ENCODE results near the gene SPINK4. TPM values are rescaled to one million over a fixed set of nuclear protein-coding genes. Genes with fewer than 3 reads are reported as not detected.

Gene SPINK4
- total RNA-seq, 1 donor from 2014 or later, result not detected

DNA sequence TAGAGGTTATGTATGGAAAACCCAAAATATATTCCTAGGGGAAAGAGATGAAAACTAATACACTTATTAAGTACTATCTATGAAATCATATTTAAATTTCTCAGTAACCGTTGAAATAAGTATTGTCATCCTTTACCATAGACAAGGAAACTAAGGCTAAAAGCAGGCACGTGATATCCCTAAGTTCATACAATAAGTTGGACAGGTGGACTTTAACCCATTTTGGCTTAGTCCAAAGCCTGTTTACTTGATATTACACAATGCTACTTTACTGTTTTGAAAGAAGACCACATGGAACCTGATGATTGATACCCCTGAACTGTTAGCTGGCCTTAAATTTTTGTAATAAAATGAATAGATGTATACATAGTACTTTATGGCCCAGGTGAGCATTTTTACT, 53.8 kb downstream of the SPINK4 start:
- TF ChIP-seq, protein P1, sequence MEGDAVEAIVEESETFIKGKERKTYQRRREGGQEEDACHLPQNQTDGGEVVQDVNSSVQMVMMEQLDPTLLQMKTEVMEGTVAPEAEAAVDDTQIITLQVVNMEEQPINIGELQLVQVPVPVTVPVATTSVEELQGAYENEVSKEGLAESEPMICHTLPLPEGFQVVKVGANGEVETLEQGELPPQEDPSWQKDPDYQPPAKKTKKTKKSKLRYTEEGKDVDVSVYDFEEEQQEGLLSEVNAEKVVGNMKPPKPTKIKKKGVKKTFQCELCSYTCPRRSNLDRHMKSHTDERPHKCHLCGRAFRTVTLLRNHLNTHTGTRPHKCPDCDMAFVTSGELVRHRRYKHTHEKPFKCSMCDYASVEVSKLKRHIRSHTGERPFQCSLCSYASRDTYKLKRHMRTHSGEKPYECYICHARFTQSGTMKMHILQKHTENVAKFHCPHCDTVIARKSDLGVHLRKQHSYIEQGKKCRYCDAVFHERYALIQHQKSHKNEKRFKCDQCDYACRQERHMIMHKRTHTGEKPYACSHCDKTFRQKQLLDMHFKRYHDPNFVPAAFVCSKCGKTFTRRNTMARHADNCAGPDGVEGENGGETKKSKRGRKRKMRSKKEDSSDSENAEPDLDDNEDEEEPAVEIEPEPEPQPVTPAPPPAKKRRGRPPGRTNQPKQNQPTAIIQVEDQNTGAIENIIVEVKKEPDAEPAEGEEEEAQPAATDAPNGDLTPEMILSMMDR (conservative IDR thresholded peaks at IDR 0.05), result no peak
- no peaks in the 10 kb centered on the region for H3K9me3 Mint-ChIP-seq
- no peaks in the 10 kb centered on the region for H3K27me3 Mint-ChIP-seq (ENCODE audit: low read depth)
- H3K27ac Mint-ChIP-seq (ENCODE audit: unreplicated experiment), result no peak overlapping the region
- H3K4me3 Mint-ChIP-seq, result peak overlapping the region; percentile 11
- DNase-seq (ENCODE audit: low read depth, low spot score), result no peak
- peaks cover 28% of the 10 kb centered on the region for H3K4me1 Mint-ChIP-seq
- H3K36me3 Mint-ChIP-seq (ENCODE audit: low read depth), result peaks cover 11% of the 10 kb centered on the region

DNA sequence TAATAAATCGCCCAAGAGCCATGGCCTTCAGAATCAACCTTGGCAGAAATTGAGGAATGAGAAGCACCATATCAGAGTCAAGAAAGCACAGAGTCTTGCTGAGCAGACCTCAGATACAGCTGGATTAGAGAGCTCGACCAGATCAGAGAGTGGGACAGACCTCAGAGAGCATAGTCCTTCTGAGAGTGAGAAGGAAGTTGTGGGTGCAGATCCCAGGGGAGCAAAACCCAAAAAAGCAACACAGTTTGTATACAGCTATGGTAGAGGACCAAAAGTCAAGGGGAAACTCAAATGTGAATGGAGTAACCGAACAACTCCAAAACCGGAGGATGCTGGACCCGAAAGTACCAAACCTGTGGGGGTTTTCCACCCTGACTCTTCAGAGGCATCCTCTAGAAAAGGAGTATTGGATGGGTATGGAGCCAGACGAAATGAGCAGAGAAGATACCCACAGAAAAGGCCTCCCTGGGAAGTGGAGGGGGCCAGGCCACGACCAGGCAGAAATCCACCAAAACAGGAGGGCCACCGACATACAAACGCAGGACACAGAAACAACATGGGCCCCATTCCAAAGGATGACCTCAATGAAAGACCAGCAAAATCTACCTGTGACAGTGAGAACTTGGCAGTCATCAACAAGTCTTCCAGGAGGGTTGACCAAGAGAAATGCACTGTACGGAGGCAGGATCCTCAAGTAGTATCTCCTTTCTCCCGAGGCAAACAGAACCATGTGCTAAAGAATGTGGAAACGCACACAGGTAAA, 54.9 kb downstream of the SPINK4 start:
- H3K4me1 Mint-ChIP-seq, result peaks cover 28% of the 10 kb centered on the region
- no peak for DNase-seq (ENCODE audit: low read depth, low spot score)
- H3K4me3 Mint-ChIP-seq, result no peak overlapping the region
- H3K9me3 Mint-ChIP-seq, result no peaks in the 10 kb centered on the region
- no peak overlapping the region for H3K27ac Mint-ChIP-seq (ENCODE audit: unreplicated experiment)
- TF ChIP-seq, protein P1 (conservative IDR thresholded peaks at IDR 0.05), result no peak
- H3K27me3 Mint-ChIP-seq (ENCODE audit: low read depth), result no peaks in the 10 kb centered on the region
- H3K36me3 Mint-ChIP-seq (ENCODE audit: low read depth), result peaks cover 11% of the 10 kb centered on the region

DNA sequence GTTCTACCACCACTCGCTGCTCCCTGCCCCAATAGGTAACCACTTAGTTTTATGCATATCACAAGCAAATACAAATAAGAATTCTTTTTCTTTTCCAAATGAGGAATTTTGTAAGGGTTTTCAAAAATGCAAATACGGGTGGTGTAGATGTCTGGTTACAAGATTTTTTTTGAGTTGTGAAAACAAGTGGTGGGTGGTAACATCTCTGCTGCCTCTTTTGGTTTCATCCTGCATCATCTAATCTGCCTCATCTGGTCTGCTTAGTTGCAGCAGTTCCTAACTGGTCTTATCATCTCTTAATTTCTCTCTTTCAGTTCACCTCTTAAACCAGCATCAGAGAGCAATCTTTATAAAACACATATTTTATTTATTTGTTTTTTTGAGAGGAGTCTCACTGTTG, 55.6 kb downstream of the SPINK4 start:
- DNase-seq (ENCODE audit: low read depth, low spot score), result no peak
- TF ChIP-seq, protein P1 (conservative IDR thresholded peaks at IDR 0.05), result no peak
- Mint-ChIP-seq H3K4me3 (no peak overlapping the region), H3K27ac (ENCODE audit: unreplicated experiment) (no peak overlapping the region), H3K9me3 (no peaks in the 10 kb centered on the region), H3K27me3 (ENCODE audit: low read depth) (no peaks in the 10 kb centered on the region), H3K4me1 (peaks cover 22% of the 10 kb centered on the region), H3K36me3 (ENCODE audit: low read depth) (peaks cover 11% of the 10 kb centered on the region)

DNA sequence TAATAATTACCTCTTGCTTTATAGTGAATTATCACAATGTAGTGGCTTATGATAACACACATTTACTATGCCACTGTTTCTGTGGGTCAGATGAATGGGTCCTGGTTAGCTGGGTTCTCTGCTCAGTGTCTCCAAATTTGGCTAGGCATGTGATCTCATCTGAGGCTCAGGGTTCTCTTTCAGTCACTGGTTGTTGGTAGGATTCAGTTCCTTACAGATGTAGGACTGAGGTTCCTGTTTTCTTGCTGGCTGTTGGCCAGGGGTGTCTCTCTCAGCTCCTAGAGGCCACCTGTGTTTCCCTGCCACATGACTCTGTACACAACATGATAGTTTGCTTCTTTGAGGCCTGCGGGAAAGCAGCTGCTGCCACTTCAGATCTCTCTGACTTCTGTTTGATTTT, 57.5 kb downstream of the SPINK4 start:
- H3K27ac Mint-ChIP-seq (ENCODE audit: unreplicated experiment), result no peak overlapping the region

More for the DNA sequence above, 57.5 kb downstream of the SPINK4 start:
- TF ChIP-seq, protein P1 (conservative IDR thresholded peaks at IDR 0.05), result no peak
- peaks cover 11% of the 10 kb centered on the region for H3K36me3 Mint-ChIP-seq (ENCODE audit: low read depth)
- H3K4me3 Mint-ChIP-seq, result no peak overlapping the region
- peaks cover 9% of the 10 kb centered on the region for H3K4me1 Mint-ChIP-seq
- H3K27me3 Mint-ChIP-seq (ENCODE audit: low read depth), result no peaks in the 10 kb centered on the region
- no peaks in the 10 kb centered on the region for H3K9me3 Mint-ChIP-seq
- no peak for DNase-seq (ENCODE audit: low read depth, low spot score)

Other genes starting within 250 kb of the SPINK4 start
- gene APTX, start 238.5 kb upstream of the SPINK4 start, total RNA-seq, result 38.7 and 40.0 TPM in 2 replicates
- 252 and 254 TPM in 2 replicates for gene DNAJA1, start 214.9 kb upstream of the SPINK4 start, total RNA-seq
- 30.1 and 30.5 TPM in 2 replicates for gene SMU1, start 163.5 kb upstream of the SPINK4 start, total RNA-seq
- 17.8 and 17.9 TPM in 2 replicates for gene B4GALT1, start 72.8 kb upstream of the SPINK4 start, total RNA-seq
- 97.5 and 106 TPM in 2 replicates for gene BAG1, start 24.5 kb downstream of the SPINK4 start, total RNA-seq
- gene CHMP5, start 24.9 kb downstream of the SPINK4 start, total RNA-seq, result 41.2 and 44.2 TPM in 2 replicates
- 32.2 and 33.2 TPM in 2 replicates for gene NFX1, start 50.3 kb downstream of the SPINK4 start, total RNA-seq
- gene AQP7, start 162.4 kb downstream of the SPINK4 start, total RNA-seq, result 0.57 and 0.98 TPM in 2 replicates
- 1.1 TPM in 2 replicates for gene AQP3, start 207.4 kb downstream of the SPINK4 start, total RNA-seq
- 42.9 and 43.1 TPM in 2 replicates for gene NOL6, start 233.8 kb downstream of the SPINK4 start, total RNA-seq

Measured in neural crest cell (in vitro differentiated cells).